H1 (cell line): ENCODE data around the gene SLX4IP. TPM values are rescaled to one million over a fixed set of nuclear protein-coding genes. Genes with fewer than 3 reads are reported as not detected.

ENCODE experiments used
- CTCF ChIA-PET: fragments of 300-600 bp; sonication (Branson Sonifier 250); formaldehyde crosslinking; loops from one replicate; lab custom pipeline; 2021; ENCODE audit not compliant: partially characterized antibody; lab: Charles Lee
- POLR2A ChIA-PET: fragments of 300-600 bp; sonication (Branson Sonifier 250); formaldehyde crosslinking; loops from one replicate; lab custom pipeline; 2021; ENCODE audit warnings: inconsistent platforms; ENCODE audit not compliant: partially characterized antibody; lab: Charles Lee
- DNase-seq, 2 experiments: peaks; one replicate each; pipeline versions ENCODE4 v3.0.0 to v3.0.0-alpha.2; 2010 to 2022; ENCODE audit warnings: low spot score in 2 of 2, low read depth in 1 of 2, mixed read lengths in 1 of 2
- FAIRE-seq: peaks from 2 replicates; lab custom pipeline; 2011; peaks lifted over from hg19 to GRCh38; lab: Jason Lieb, UNC
- H2AFZ ChIP-seq: 2 replicates; pipeline ENCODE4 v1.8.1; 2012; ENCODE audit warnings: low read length, inconsistent platforms
- H2AK5ac ChIP-seq: 2 replicates; pipeline ENCODE4 v1.6.1; 2013; ENCODE audit warnings: low read depth, low read length
- H2BK120ac ChIP-seq: replicated peaks from 2 replicates; pipeline ENCODE3; 2013; ENCODE audit warnings: low read depth, low read length, inconsistent platforms
- H2BK12ac ChIP-seq: 2 replicates; pipeline ENCODE4 v1.6.1; 2013; ENCODE audit warnings: low read depth, low read length
- H2BK15ac ChIP-seq: 2 replicates; pipeline ENCODE4 v1.6.1; 2013; ENCODE audit warnings: low read length
- H2BK20ac ChIP-seq: 2 replicates; pipeline ENCODE4 v1.6.1; 2013; ENCODE audit warnings: low read length
- H2BK5ac ChIP-seq: 2 replicates; pipeline ENCODE4 v1.6.1; 2013; ENCODE audit warnings: low read depth, low read length
- H3K14ac ChIP-seq: 2 replicates; pipeline ENCODE4 v1.6.1; 2013; ENCODE audit warnings: inconsistent platforms; ENCODE audit not compliant: insufficient read length
- H3K18ac ChIP-seq: 2 replicates; pipeline ENCODE4 v1.6.1; 2013; ENCODE audit warnings: low read length; ENCODE audit errors: extremely low read depth
- H3K23ac ChIP-seq: 2 replicates; pipeline ENCODE4 v1.6.1; 2013; ENCODE audit warnings: inconsistent platforms; ENCODE audit not compliant: insufficient read length
- H3K23me2 ChIP-seq: 2 replicates; pipeline ENCODE4 v1.6.1; 2013; ENCODE audit warnings: low read depth, low read length
- H3K27ac ChIP-seq: 2 replicates; pipeline ENCODE4 v1.6.1; 2011; ENCODE audit warnings: low read depth, low read length, inconsistent platforms
- H3K27me3 ChIP-seq, 4 experiments: replicated peaks in 1 of 4; 1 replicate in 1 of 4; 2 replicates in 3 of 4; pipeline versions ENCODE4 v1.6.1 to v1.8.1; 2011 to 2013; ENCODE audit warnings: low read length in 3 of 4, mild to moderate bottlenecking in 3 of 4, inconsistent platforms in 2 of 4, mixed read lengths in 2 of 4, moderate library complexity in 1 of 4; ENCODE audit not compliant: control insufficient read depth in 3 of 4, insufficient read depth in 3 of 4; ENCODE audit errors: extremely low read depth in 1 of 4
- H3K36me3 ChIP-seq, 4 experiments: 2 replicates each; pipeline versions ENCODE4 v1.6.1 to v1.8.1; 2011 to 2013; ENCODE audit warnings: mild to moderate bottlenecking in 4 of 4, low read length in 3 of 4, moderate library complexity in 2 of 4, control low read depth in 1 of 4, inconsistent platforms in 1 of 4; ENCODE audit not compliant: insufficient read depth in 4 of 4, control insufficient read depth in 2 of 4
- H3K4ac ChIP-seq: replicated peaks from 2 replicates; pipeline ENCODE3; 2013; ENCODE audit warnings: low read length, low read depth, mixed read lengths, inconsistent platforms; ENCODE audit not compliant: insufficient read length
- H3K4me1 ChIP-seq, 4 experiments: replicated peaks in 1 of 4; 1 replicate in 1 of 4; 2 replicates in 3 of 4; pipeline versions ENCODE4 v1.6.1 to v1.8.1; 2011 to 2013; ENCODE audit warnings: low read length in 3 of 4, inconsistent platforms in 2 of 4, mixed read lengths in 1 of 4; ENCODE audit not compliant: insufficient read depth in 4 of 4, control insufficient read depth in 3 of 4
- H3K4me2 ChIP-seq, 2 experiments: 2 replicates each; pipeline versions ENCODE4 v1.6.1 to v1.8.1; 2011 to 2013; ENCODE audit warnings: low read depth in 2 of 2, low read length in 2 of 2, control low read depth in 1 of 2, inconsistent platforms in 1 of 2, mild to moderate bottlenecking in 1 of 2; ENCODE audit not compliant: insufficient read depth in 1 of 2
- H3K4me3 ChIP-seq, 4 experiments: fragments of 200-600, 300-600 bp in 1 of 4; sonication (generic), shearing (Covaris generic), sonication (Bioruptor Twin) in 1 of 4; 2 replicates each; pipeline versions ENCODE4 v1.5.1 to v1.8.1; 2011 to 2016; ENCODE audit warnings: low read length in 4 of 4, low read depth in 3 of 4, control low read depth in 2 of 4, inconsistent platforms in 2 of 4, mild to moderate bottlenecking in 2 of 4, mixed read lengths in 1 of 4, moderate library complexity in 1 of 4; ENCODE audit not compliant: insufficient read depth in 2 of 4; ENCODE audit errors: extremely low read depth in 1 of 4
- H3K56ac ChIP-seq: replicated peaks from 2 replicates; pipeline ENCODE3; 2013; ENCODE audit warnings: low read depth, mild to moderate bottlenecking, mixed read lengths, low read length, inconsistent platforms; ENCODE audit not compliant: insufficient read length
- H3K79me1 ChIP-seq: 2 replicates; pipeline ENCODE4 v1.6.1; 2013; ENCODE audit warnings: low read depth, low read length, control low read depth
- H3K79me2 ChIP-seq, 2 experiments: 2 replicates each; pipeline versions ENCODE4 v1.6.1 to v1.8.1; 2012 to 2013; ENCODE audit warnings: low read length in 2 of 2, mild to moderate bottlenecking in 2 of 2, inconsistent platforms in 1 of 2; ENCODE audit not compliant: insufficient read depth in 2 of 2, control insufficient read depth in 1 of 2
- H3K9ac ChIP-seq, 4 experiments: replicated peaks in 1 of 4; 1 replicate in 1 of 4; 2 replicates in 3 of 4; pipeline versions ENCODE4 v1.6.1 to v1.8.1; 2011 to 2013; ENCODE audit warnings: low read depth in 3 of 4, low read length in 3 of 4, control low read depth in 2 of 4, mild to moderate bottlenecking in 2 of 4, moderate library complexity in 2 of 4, inconsistent platforms in 1 of 4; ENCODE audit errors: extremely low read depth in 1 of 4
- H3K9me3 ChIP-seq, 2 experiments: 2 replicates each; pipeline versions ENCODE4 v1.6.1 to v1.8.1; 2012 to 2013; ENCODE audit warnings: mild to moderate bottlenecking in 2 of 2, moderate library complexity in 2 of 2, control low read depth in 1 of 2, inconsistent platforms in 1 of 2, low read depth in 1 of 2, low read length in 1 of 2, mixed read lengths in 1 of 2; ENCODE audit not compliant: insufficient read depth in 2 of 2
- H4K20me1 ChIP-seq, 2 experiments: replicated peaks in 1 of 2; 2 replicates each; pipeline versions ENCODE3 to v1.8.1; 2011 to 2013; ENCODE audit warnings: inconsistent platforms in 2 of 2, low read length in 2 of 2, mild to moderate bottlenecking in 1 of 2; ENCODE audit not compliant: insufficient read depth in 2 of 2, control insufficient read depth in 1 of 2
- H4K5ac ChIP-seq: 2 replicates; pipeline ENCODE4 v1.6.1; 2013; ENCODE audit warnings: low read length, low read depth, mixed read lengths, inconsistent platforms; ENCODE audit not compliant: insufficient read length
- H4K8ac ChIP-seq: 2 replicates; pipeline ENCODE4 v1.8.0; 2013; ENCODE audit warnings: mild to moderate bottlenecking, moderate library complexity, low read length, inconsistent platforms; ENCODE audit not compliant: insufficient read depth; ENCODE audit errors: extremely low read depth
- H4K91ac ChIP-seq: replicated peaks from 2 replicates; pipeline ENCODE3; 2013; ENCODE audit warnings: low read length, mixed read lengths, inconsistent platforms; ENCODE audit not compliant: insufficient read length
- BRCA1 ChIP-seq: IDR thresholded peaks from 2 replicates; pipeline ENCODE4 v1.6.1; 2012; ENCODE audit warnings: low read depth, low read length, improper control_type of control experiment
- CTCF ChIP-seq, 3 experiments: IDR thresholded peaks; 1 replicate in 2 of 3; 2 replicates in 1 of 3; pipeline versions ENCODE4 v1.5.1 to v1.6.1; 2011; ENCODE audit warnings: low read length in 3 of 3, mild to moderate bottlenecking in 3 of 3, inconsistent platforms in 2 of 3, low read depth in 1 of 3, moderate library complexity in 1 of 3; ENCODE audit not compliant: insufficient read depth in 1 of 3; ENCODE audit errors: control extremely low read depth in 1 of 3
- EZH2 ChIP-seq: fragments of 200-600 bp; sonication (generic); IDR thresholded peaks from 2 replicates; pipeline ENCODE4 v1.7.1; 2012; ENCODE audit warnings: low read depth, mild to moderate bottlenecking, moderate library complexity, low read length, inconsistent platforms; ENCODE audit not compliant: severe bottlenecking
- RAD21 ChIP-seq, 2 experiments: IDR thresholded peaks in 1 of 2; conservative IDR thresholded peaks in 1 of 2; 2 replicates each; pipeline ENCODE4 v1.6.1; 2011; ENCODE audit warnings: low read depth in 2 of 2, low read length in 2 of 2, improper control_type of control experiment in 1 of 2, inconsistent platforms in 1 of 2, mild to moderate bottlenecking in 1 of 2, moderate library complexity in 1 of 2
- RBBP5 ChIP-seq: IDR thresholded peaks from 2 replicates; pipeline ENCODE4 v1.7.1; 2012; ENCODE audit warnings: low read depth, mild to moderate bottlenecking, inconsistent platforms, low read length, moderate library complexity, borderline replicate concordance
- WGBS, 2 experiments: shearing (Covaris generic) in 1 of 2; methylation state at CpG; one replicate each; pipeline versions ENCODE4 v1.1.6 to v1.1.7; 2013 to 2015; ENCODE audit warnings: low lambda C conversion rate in 2 of 2, mixed read lengths in 2 of 2, inconsistent platforms in 1 of 2, low coverage in 1 of 2, missing lambda C conversion rate in 1 of 2; ENCODE audit not compliant: insufficient replicate concordance in 2 of 2, insufficient coverage in 1 of 2, insufficient read length in 1 of 2; ENCODE audit errors: extremely low coverage in 1 of 2, missing lambda C conversion rate in 1 of 2; 5-methylcytosine and 5-hydroxymethylcytosine counted together
- polyA plus RNA-seq, 7 experiments: library from polyadenylated mRNA; depleted of rRNA in 3 of 7; stranded (reverse) in 5 of 7; unstranded in 2 of 7; fragments of >200 nt in 5 of 7; fragments of 200-250 nt in 2 of 7; gene quantifications; 1 replicate in 5 of 7; 2 replicates in 1 of 7; 4 replicates in 1 of 7; pipeline versions ENCODE4 v1.2.1 to v1.2.3, GENCODE V29; 2011 to 2013; ENCODE audit warnings: missing spikeins in 2 of 7, mixed read lengths in 2 of 7
- total RNA-seq: library from RNA; stranded (reverse); fragmentation: NEBNext Ultra II Directional; extraction: Animal tissue kit (Norgen Biotek cat#: 25700); gene quantifications from 2 replicates; pipeline ENCODE4 v1.2.1, GENCODE V29; 2021

SLX4IP gene
- total and polyA plus RNA-seq, 2 of the 8 experiments (the other 6 are each of a cell fraction or from before 2014, with no cell fraction given): 2.4 to 8.7 TPM

GRCh38 chr20:10404023-10404628 lies 31.0 kb upstream of the SLX4IP start:
- H3K36me3 ChIP-seq: peaks cover 0 to 9% (median 3%) of the 10 kb centered on the region in 4 experiments; a peak in 4 of 8 replicates
- H2BK12ac ChIP-seq: no peak overlapping the region
- peaks cover 0 to 1% of the 10 kb centered on the region in 2 experiments for H4K20me1 ChIP-seq
- ChIA-PET CTCF (interaction anchor here (0.9 to 2.2 kb wide), 6 partner anchors 12 to 787 kb away, joined by 3 to 7 read pairs (median 3); no protein-coding TSS in a partner anchor), POLR2A (no interaction called here)
- no peaks in the 10 kb centered on the region for H3K9me3 ChIP-seq
- no peak overlapping the region for H3K4ac ChIP-seq
- H4K91ac ChIP-seq: no peak overlapping the region
- H2AK5ac ChIP-seq: no peak overlapping the region
- H3K79me1 ChIP-seq: no peaks in the 10 kb centered on the region
- no peaks in the 10 kb centered on the region for H3K79me2 ChIP-seq
- no peak overlapping the region for H2BK120ac ChIP-seq
- no peaks in the 10 kb centered on the region for H3K23me2 ChIP-seq
- H3K56ac ChIP-seq: no peak overlapping the region
- H2BK15ac ChIP-seq: no peak overlapping the region
- no peak overlapping the region for H3K4me3 ChIP-seq
- no peak overlapping the region for H3K18ac ChIP-seq
- H3K9ac ChIP-seq: no peak overlapping the region
- no peak overlapping the region for H3K14ac ChIP-seq
- no peak overlapping the region for H3K4me2 ChIP-seq
- H3K27ac ChIP-seq: no peak overlapping the region
- H3K4me1 ChIP-seq: no peaks in the 10 kb centered on the region
- no peaks in the 10 kb centered on the region for H3K27me3 ChIP-seq
- WGBS, 2 experiments: 88% methylated on average over 2 of the region's 2 CpGs; no CpG with 5 or more reads in 1 of the 2 experiments
- DNase-seq: no peak
- no peak for FAIRE-seq
- H3K23ac ChIP-seq: no peak overlapping the region
- no peak overlapping the region for H2BK20ac ChIP-seq
- H2AFZ ChIP-seq: no peak overlapping the region
- H4K5ac ChIP-seq: no peak overlapping the region
- H4K8ac ChIP-seq: no peak overlapping the region
- H2BK5ac ChIP-seq: no peak overlapping the region
- TF ChIP-seq RAD21 (IDR thresholded peaks at IDR 0.05 in 1 of 2, conservative IDR thresholded peaks at IDR 0.05 in 1 of 2; ENCODE audit: low read depth in 2 of 2, low read length in 2 of 2): peak in 1 of 2 experiments; percentile 27; a peak in 1 of 4 replicates
- 0 out of 4 replicates have a peak, but pooled peaks of 1 of the 3 experiments have one; percentile 20 for TF ChIP-seq CTCF (IDR thresholded peaks at IDR 0.05; ENCODE audit: control extremely low read depth in 1 of 3, insufficient read depth in 1 of 3, low read depth in 1 of 3, low read length in 3 of 3)
- no peak for TF ChIP-seq RBBP5
- no peak for TF ChIP-seq BRCA1
- no peak for TF ChIP-seq EZH2
